GM23338 (cell line): ENCODE data around the gene MAPK11. TPM values are rescaled to one million over a fixed set of nuclear protein-coding genes. Genes with fewer than 3 reads are reported as not detected.

Source experiments
- ATAC-seq: fragments of 200-7000 bp; cut with Tn5 transposase; 3 replicates; pipeline ENCODE4 v1.9.1; 2020
- DNase-seq: peaks from one replicate; pipeline ENCODE4 v3.0.0-alpha.2; 2015; ENCODE audit warnings: low spot score
- H2AFZ ChIP-seq: fragments of 200-600 bp; sonication (generic); 2 replicates; pipeline ENCODE4 v1.8.0; 2016; ENCODE audit warnings: antibody characterized with exemption, mild to moderate bottlenecking, moderate library complexity
- H3F3A ChIP-seq: fragments of 200-600 bp; sonication (generic); replicated peaks from 2 replicates; pipeline ENCODE4 v1.8.0; 2017; ENCODE audit warnings: antibody characterized with exemption, mixed run types, low read depth
- H3K27ac ChIP-seq: fragments of 200-600 bp; sonication (generic); 2 replicates; pipeline ENCODE4 v1.6.1; 2016; ENCODE audit warnings: low read depth
- H3K27me3 ChIP-seq: fragments of 200-600 bp; sonication (generic); 2 replicates; pipeline ENCODE4 v1.8.0; 2016; ENCODE audit warnings: mild to moderate bottlenecking, mixed run types, moderate library complexity; ENCODE audit not compliant: insufficient read depth
- H3K36me3 ChIP-seq: fragments of 200-600 bp; sonication (generic); 2 replicates; pipeline ENCODE4 v1.8.0; 2016; ENCODE audit warnings: mild to moderate bottlenecking; ENCODE audit not compliant: insufficient read depth
- H3K4me1 ChIP-seq: fragments of 200-600 bp; sonication (generic); 2 replicates; pipeline ENCODE4 v1.8.0; 2016; ENCODE audit warnings: mild to moderate bottlenecking, moderate library complexity; ENCODE audit not compliant: insufficient read depth
- H3K4me2 ChIP-seq: fragments of 200-600 bp; sonication (generic); 2 replicates; pipeline ENCODE4 v1.7.1; 2017; ENCODE audit warnings: mixed run types
- H3K4me3 ChIP-seq: fragments of 200-600 bp; sonication (generic); 2 replicates; pipeline ENCODE4 v1.6.1; 2016; ENCODE audit warnings: mixed run types
- H3K79me2 ChIP-seq: fragments of 200-600 bp; sonication (generic); replicated peaks from 2 replicates; pipeline ENCODE4 v1.8.0; 2017; ENCODE audit warnings: mild to moderate bottlenecking; ENCODE audit not compliant: insufficient read depth
- H3K9me2 ChIP-seq: fragments of 200-600 bp; sonication (generic); 2 replicates; pipeline ENCODE4 v1.8.0; 2017; ENCODE audit not compliant: insufficient read depth
- H4K20me1 ChIP-seq: fragments of 200-600 bp; sonication (generic); replicated peaks from 2 replicates; pipeline ENCODE4 v1.8.0; 2017; ENCODE audit warnings: mild to moderate bottlenecking; ENCODE audit not compliant: insufficient read depth
- H3K27ac Mint-ChIP-seq: 2 replicates; pipeline ENCODE4 v1.8.0; 2020; ENCODE audit warnings: inconsistent platforms, mild to moderate bottlenecking, moderate library complexity, mixed read lengths
- H3K27me3 Mint-ChIP-seq: 3 replicates; pipeline ENCODE4 v1.8.0; 2022; ENCODE audit warnings: low read depth, mild to moderate bottlenecking, moderate library complexity, mixed read lengths, inconsistent platforms; ENCODE audit not compliant: insufficient read depth, poor library complexity
- H3K36me3 Mint-ChIP-seq: 3 replicates; pipeline ENCODE4 v1.8.0; 2021; ENCODE audit warnings: low read depth, mild to moderate bottlenecking, inconsistent platforms, moderate library complexity, mixed read lengths
- H3K4me1 Mint-ChIP-seq: 3 replicates; pipeline ENCODE4 v1.8.0; 2020; ENCODE audit warnings: mild to moderate bottlenecking, inconsistent platforms, mixed read lengths
- H3K4me3 Mint-ChIP-seq: 3 replicates; pipeline ENCODE4 v1.8.0; 2021; ENCODE audit warnings: moderate library complexity, mild to moderate bottlenecking, inconsistent platforms, mixed read lengths
- H3K9me3 Mint-ChIP-seq: 3 replicates; pipeline ENCODE4 v1.8.0; 2020; ENCODE audit warnings: moderate library complexity, mild to moderate bottlenecking, inconsistent platforms, mixed read lengths
- EZH2 ChIP-seq: fragments of 200-600 bp; sonication (generic); IDR thresholded peaks from one replicate; pipeline ENCODE4 v1.8.0; 2017; ENCODE audit warnings: antibody characterized with exemption, mild to moderate bottlenecking, low read depth; ENCODE audit not compliant: unreplicated experiment
- JUNB ChIP-seq: IDR thresholded peaks from one replicate; pipeline ENCODE4 v1.6.1; 2016; ENCODE audit warnings: antibody characterized with exemption; ENCODE audit not compliant: unreplicated experiment
- POLR2AphosphoS5 ChIP-seq: IDR thresholded peaks from 2 replicates; pipeline ENCODE4 v1.6.1; 2016; ENCODE audit warnings: antibody characterized with exemption, low read depth
- REST ChIP-seq: IDR thresholded peaks from one replicate; pipeline ENCODE4 v1.6.1; 2018; ENCODE audit warnings: antibody characterized with exemption; ENCODE audit not compliant: unreplicated experiment
- STAT1 ChIP-seq: IDR thresholded peaks from one replicate; pipeline ENCODE4 v1.6.1; 2016; ENCODE audit warnings: antibody characterized with exemption; ENCODE audit not compliant: unreplicated experiment
- ZNF114 ChIP-seq: fragments of 250-450 bp; sonication (Bioruptor Pico); IDR thresholded peaks from 2 replicates; pipeline ENCODE4 v1.5.0; 2020; ENCODE audit warnings: mild to moderate bottlenecking, moderate library complexity
- polyA plus RNA-seq: library from polyadenylated mRNA; unstranded; fragments of >200 nt; fragmentation: Nextera tagmentation; extraction: Ambion mirVana; gene quantifications from 2 replicates; pipeline ENCODE4 v1.2.1, GENCODE V29; 2016
- total RNA-seq: library from RNA; depleted of rRNA; stranded (reverse); fragments of >200 nt; shearing (Covaris generic); gene quantifications from 2 replicates; pipeline ENCODE4 v1.2.3, GENCODE V29; 2014
- TF ChIP-seq, protein P1 (sequence below): fragments of 250-450 bp; sonication (Bioruptor Pico); IDR thresholded peaks from 2 replicates; pipeline ENCODE4 v1.5.0; 2020; ENCODE audit warnings: mild to moderate bottlenecking, moderate library complexity
- TF ChIP-seq, protein P2 (sequence below): IDR thresholded peaks from 2 replicates; pipeline ENCODE4 v1.6.1; 2016; ENCODE audit warnings: antibody characterized with exemption

MAPK11 gene
- total and polyA plus RNA-seq, 2 experiments from 2014 or later: 0.34 to 1.9 TPM

GRCh38 chr22:50299785-50300619 is 29.8 kb upstream of the MAPK11 start:
- H2AFZ ChIP-seq: no peak overlapping the region
- Mint-ChIP-seq H3K36me3 (no peaks in the 10 kb centered on the region), H3K9me3 (no peaks in the 10 kb centered on the region), H3K4me1 (peaks cover 9% of the 10 kb centered on the region), H3K4me3 (peak overlapping the region; percentile 60; the same call in 2 of the 3 replicates), H3K27me3 (peaks cover 31% of the 10 kb centered on the region), H3K27ac (no peak overlapping the region)
- H3K4me2 ChIP-seq: peak overlapping the region; percentile 76
- no peaks in the 10 kb centered on the region for H3K36me3 ChIP-seq
- no peak for TF ChIP-seq REST
- no peak for TF ChIP-seq JUNB
- TF ChIP-seq ZNF114 (CRISPR knock-in tag): no peak
- TF ChIP-seq POLR2AphosphoS5: no peak
- no peak for TF ChIP-seq EZH2
- TF ChIP-seq, protein P1, sequence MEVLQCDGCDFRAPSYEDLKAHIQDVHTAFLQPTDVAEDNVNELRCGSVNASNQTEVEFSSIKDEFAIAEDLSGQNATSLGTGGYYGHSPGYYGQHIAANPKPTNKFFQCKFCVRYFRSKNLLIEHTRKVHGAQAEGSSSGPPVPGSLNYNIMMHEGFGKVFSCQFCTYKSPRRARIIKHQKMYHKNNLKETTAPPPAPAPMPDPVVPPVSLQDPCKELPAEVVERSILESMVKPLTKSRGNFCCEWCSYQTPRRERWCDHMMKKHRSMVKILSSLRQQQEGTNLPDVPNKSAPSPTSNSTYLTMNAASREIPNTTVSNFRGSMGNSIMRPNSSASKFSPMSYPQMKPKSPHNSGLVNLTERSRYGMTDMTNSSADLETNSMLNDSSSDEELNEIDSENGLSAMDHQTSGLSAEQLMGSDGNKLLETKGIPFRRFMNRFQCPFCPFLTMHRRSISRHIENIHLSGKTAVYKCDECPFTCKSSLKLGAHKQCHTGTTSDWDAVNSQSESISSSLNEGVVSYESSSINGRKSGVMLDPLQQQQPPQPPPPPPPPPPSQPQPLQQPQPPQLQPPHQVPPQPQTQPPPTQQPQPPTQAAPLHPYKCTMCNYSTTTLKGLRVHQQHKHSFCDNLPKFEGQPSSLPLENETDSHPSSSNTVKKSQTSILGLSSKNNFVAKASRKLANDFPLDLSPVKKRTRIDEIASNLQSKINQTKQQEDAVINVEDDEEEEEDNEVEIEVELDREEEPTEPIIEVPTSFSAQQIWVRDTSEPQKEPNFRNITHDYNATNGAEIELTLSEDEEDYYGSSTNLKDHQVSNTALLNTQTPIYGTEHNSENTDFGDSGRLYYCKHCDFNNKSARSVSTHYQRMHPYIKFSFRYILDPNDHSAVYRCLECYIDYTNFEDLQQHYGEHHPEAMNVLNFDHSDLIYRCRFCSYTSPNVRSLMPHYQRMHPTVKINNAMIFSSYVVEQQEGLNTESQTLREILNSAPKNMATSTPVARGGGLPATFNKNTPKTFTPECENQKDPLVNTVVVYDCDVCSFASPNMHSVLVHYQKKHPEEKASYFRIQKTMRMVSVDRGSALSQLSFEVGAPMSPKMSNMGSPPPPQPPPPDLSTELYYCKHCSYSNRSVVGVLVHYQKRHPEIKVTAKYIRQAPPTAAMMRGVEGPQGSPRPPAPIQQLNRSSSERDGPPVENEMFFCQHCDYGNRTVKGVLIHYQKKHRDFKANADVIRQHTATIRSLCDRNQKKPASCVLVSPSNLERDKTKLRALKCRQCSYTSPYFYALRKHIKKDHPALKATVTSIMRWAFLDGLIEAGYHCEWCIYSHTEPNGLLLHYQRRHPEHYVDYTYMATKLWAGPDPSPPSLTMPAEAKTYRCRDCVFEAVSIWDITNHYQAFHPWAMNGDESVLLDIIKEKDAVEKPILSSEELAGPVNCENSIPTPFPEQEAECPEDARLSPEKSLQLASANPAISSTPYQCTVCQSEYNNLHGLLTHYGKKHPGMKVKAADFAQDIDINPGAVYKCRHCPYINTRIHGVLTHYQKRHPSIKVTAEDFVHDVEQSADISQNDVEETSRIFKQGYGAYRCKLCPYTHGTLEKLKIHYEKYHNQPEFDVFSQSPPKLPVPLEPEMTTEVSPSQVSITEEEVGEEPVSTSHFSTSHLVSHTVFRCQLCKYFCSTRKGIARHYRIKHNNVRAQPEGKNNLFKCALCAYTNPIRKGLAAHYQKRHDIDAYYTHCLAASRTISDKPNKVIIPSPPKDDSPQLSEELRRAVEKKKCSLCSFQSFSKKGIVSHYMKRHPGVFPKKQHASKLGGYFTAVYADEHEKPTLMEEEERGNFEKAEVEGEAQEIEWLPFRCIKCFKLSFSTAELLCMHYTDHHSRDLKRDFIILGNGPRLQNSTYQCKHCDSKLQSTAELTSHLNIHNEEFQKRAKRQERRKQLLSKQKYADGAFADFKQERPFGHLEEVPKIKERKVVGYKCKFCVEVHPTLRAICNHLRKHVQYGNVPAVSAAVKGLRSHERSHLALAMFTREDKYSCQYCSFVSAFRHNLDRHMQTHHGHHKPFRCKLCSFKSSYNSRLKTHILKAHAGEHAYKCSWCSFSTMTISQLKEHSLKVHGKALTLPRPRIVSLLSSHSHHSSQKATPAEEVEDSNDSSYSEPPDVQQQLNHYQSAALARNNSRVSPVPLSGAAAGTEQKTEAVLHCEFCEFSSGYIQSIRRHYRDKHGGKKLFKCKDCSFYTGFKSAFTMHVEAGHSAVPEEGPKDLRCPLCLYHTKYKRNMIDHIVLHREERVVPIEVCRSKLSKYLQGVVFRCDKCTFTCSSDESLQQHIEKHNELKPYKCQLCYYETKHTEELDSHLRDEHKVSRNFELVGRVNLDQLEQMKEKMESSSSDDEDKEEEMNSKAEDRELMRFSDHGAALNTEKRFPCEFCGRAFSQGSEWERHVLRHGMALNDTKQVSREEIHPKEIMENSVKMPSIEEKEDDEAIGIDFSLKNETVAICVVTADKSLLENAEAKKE: no peak
- TF ChIP-seq STAT1: no peak
- TF ChIP-seq, protein P2, sequence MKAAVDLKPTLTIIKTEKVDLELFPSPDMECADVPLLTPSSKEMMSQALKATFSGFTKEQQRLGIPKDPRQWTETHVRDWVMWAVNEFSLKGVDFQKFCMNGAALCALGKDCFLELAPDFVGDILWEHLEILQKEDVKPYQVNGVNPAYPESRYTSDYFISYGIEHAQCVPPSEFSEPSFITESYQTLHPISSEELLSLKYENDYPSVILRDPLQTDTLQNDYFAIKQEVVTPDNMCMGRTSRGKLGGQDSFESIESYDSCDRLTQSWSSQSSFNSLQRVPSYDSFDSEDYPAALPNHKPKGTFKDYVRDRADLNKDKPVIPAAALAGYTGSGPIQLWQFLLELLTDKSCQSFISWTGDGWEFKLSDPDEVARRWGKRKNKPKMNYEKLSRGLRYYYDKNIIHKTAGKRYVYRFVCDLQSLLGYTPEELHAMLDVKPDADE: no peak
- peaks cover 11% of the 10 kb centered on the region; the same call in 1 of the 2 replicates for H3K4me1 ChIP-seq
- peak; percentile 76 for ATAC-seq
- no peaks in the 10 kb centered on the region for H3K27me3 ChIP-seq
- H4K20me1 ChIP-seq: peaks cover 5% of the 10 kb centered on the region; the same call in 1 of the 2 replicates
- H3K27ac ChIP-seq: no peak overlapping the region
- peak; percentile 91 for DNase-seq
- H3K4me3 ChIP-seq: peak overlapping the region; percentile 60
- no peaks in the 10 kb centered on the region for H3K9me2 ChIP-seq
- no peaks in the 10 kb centered on the region; the same call in 1 of the 2 replicates for H3F3A ChIP-seq
- peaks cover 38% of the 10 kb centered on the region for H3K79me2 ChIP-seq
